Adrenal gland (tissue), 12 donors: ENCODE data around the gene SOAT2. TPM values are rescaled to one million over a fixed set of nuclear protein-coding genes. Genes with fewer than 3 reads are reported as not detected.

Experiments used
- DNase-seq, 7 donors: peaks; one replicate each; pipeline ENCODE4 v3.0.0-alpha.2; 2019 to 2020
- H3K27ac ChIP-seq, 5 donors: fragments of 200-600 bp; sonication (generic) in 4 of 5; 1 replicate in 3 of 5; 2 replicates in 2 of 5; pipeline versions ENCODE4 v1.5.1 to v1.8.0; 2016 to 2020; ENCODE audit warnings: mild to moderate bottlenecking in 1 of 5
- H3K27me3 ChIP-seq: fragments of 200-600 bp; 2 replicates; pipeline ENCODE4 v1.8.0; 2021
- H3K36me3 ChIP-seq, 2 donors: fragments of 200-600 bp; replicated peaks in 1 of 2; 1 replicate in 1 of 2; 2 replicates in 1 of 2; pipeline versions ENCODE4 v1.5.1 to v1.8.0; 2018 to 2022
- H3K4me1 ChIP-seq, 2 donors: fragments of 200-600 bp; replicated peaks in 1 of 2; 1 replicate in 1 of 2; 2 replicates in 1 of 2; pipeline versions ENCODE4 v1.5.1 to v1.8.0; 2018 to 2021
- H3K4me3 ChIP-seq, 4 donors: fragments of 200-600 bp; sonication (generic) in 3 of 4; one replicate each; pipeline ENCODE4 v1.5.1; 2016 to 2018
- H3K9me3 ChIP-seq, 3 donors: fragments of 200-600 bp; sonication (generic) in 1 of 3; replicated peaks in 1 of 3; 1 replicate in 2 of 3; 2 replicates in 1 of 3; pipeline versions ENCODE4 v1.5.1 to v1.8.0; 2016 to 2021
- POLR2A ChIP-seq, 2 donors: fragments of 450-650 bp; IDR thresholded peaks; one replicate each; pipeline ENCODE4 v1.6.1; 2017; ENCODE audit warnings: antibody characterized with exemption in 2 of 2, mild to moderate bottlenecking in 2 of 2, moderate library complexity in 1 of 2
- WGBS, 4 donors: extraction: QIAGEN DNeasy Blood & Tissue Kit in 2 of 4; methylation state at CpG; one replicate each; pipeline versions ENCODE4 v1.1.5 to v1.1.7; 2013 to 2017; 5-methylcytosine and 5-hydroxymethylcytosine counted together
- intact Hi-C, 2 donors: fragments of 100-400 bp; cut with DNase I; formaldehyde crosslinking; loops; one replicate each; pipeline versions ENCODE4 v1.14.1 to v1.15.0; 2022 to 2023
- polyA plus RNA-seq, 3 donors: library from polyadenylated mRNA; stranded (reverse); fragments of 200-250 nt in 2 of 3; fragments of 350-450 nt in 1 of 3; fragmentation: Illumina TruSeq in 1 of 3; extraction: RNeasy Lipid Tissue Mini Kit (QIAGEN cat#74804) in 1 of 3; gene quantifications; one replicate each; pipeline ENCODE4 v1.2.3, GENCODE V29; 2013 to 2014
- total RNA-seq, 9 donors: library from RNA; depleted of rRNA in 4 of 9; stranded (reverse); fragments of >200 nt in 4 of 9; fragments of 120-200 nt in 1 of 9; fragmentation: NEBNext Ultra II Directional in 1 of 9; extraction: Animal tissue kit (Norgen Biotek cat#: 25700) in 1 of 9; gene quantifications; one replicate each; pipeline versions ENCODE4 v1.1.0 to v1.2.4, GENCODE V29; 2013 to 2023
- TF ChIP-seq, protein P1 (sequence below), 6 experiments: fragments of 450-650 bp in 4 of 6; fragments of 200-600 bp in 2 of 6; sonication (generic) in 1 of 6; IDR thresholded peaks; 1 replicate in 5 of 6; 2 replicates in 1 of 6; pipeline versions ENCODE4 v1.5.1 to v1.8.0; 2016 to 2021; ENCODE audit warnings: antibody characterized with exemption in 6 of 6, mild to moderate bottlenecking in 2 of 6, moderate library complexity in 1 of 6
- donor health status: healthy with polysubstance abuse.
- donor health status: Bipolar disorder and iron deficiency.
- donor health status: DM: yes; HTN: yes; CAD: no.
- donor health status: DM: no; HTN: no; CAD: no.
- donor health status: DM: no; HTN: no; CAD: no.
- donor health status: DM: yes; HTN: yes; CAD: no.

SOAT2 gene
- total and polyA plus RNA-seq, 12 donors, result 0.34 to 0.79 (median 0.48) TPM; not detected in 9

DNA sequence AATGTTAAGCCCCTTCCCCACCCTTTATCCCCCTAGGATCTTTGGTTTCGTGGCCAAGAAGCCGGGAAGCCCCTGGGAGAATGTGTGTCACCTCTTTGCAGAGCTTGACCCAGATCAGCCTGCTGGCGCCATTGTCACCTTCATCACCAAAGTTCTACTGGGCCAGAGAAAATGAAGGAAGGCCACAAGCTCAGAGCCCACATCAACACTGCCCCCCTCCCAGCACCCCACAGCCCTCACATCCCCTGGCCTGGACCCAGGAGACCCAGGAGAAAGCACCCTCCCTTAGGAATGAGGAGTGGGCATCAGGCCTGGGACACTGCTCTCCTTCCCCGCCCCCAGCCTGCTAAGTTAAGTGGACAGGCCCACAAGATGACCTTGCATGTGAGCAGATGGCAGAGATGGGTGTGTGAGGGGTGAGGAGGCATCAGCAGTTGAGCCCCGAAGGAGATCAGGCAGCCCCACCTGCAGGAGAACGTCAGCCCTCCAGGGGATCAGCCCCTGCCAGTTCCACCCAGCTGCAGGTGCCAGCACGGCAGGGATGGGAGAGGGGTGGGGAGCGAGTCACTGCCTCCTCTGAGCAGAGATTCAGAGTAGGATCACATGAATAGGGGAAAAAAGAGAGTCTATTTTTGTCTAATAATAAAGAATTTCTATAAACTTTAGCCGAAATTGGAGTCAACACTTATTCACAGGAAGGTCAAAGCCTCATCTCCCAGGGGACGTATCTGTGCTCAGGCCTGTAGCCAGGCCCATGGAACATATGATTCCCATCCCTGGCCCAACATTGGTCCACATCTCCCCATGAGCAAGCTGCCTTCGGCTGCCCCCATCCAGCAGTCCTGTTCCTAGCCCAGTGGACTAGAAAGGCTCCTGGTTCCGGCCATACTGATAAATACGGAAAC is 39.3 kb upstream of the SOAT2 start:
- H3K4me1 ChIP-seq, result peaks cover 13 to 52% of the 10 kb centered on the region in 2 donors
- no peak overlapping the region for H3K4me3 ChIP-seq
- intact Hi-C loops, result loop anchor here in 1 of 2 donors (10.0 kb wide), 1 partner anchor 131 kb away; no protein-coding TSS in a partner anchor
- TF ChIP-seq, protein P1, sequence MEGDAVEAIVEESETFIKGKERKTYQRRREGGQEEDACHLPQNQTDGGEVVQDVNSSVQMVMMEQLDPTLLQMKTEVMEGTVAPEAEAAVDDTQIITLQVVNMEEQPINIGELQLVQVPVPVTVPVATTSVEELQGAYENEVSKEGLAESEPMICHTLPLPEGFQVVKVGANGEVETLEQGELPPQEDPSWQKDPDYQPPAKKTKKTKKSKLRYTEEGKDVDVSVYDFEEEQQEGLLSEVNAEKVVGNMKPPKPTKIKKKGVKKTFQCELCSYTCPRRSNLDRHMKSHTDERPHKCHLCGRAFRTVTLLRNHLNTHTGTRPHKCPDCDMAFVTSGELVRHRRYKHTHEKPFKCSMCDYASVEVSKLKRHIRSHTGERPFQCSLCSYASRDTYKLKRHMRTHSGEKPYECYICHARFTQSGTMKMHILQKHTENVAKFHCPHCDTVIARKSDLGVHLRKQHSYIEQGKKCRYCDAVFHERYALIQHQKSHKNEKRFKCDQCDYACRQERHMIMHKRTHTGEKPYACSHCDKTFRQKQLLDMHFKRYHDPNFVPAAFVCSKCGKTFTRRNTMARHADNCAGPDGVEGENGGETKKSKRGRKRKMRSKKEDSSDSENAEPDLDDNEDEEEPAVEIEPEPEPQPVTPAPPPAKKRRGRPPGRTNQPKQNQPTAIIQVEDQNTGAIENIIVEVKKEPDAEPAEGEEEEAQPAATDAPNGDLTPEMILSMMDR (IDR thresholded peaks at IDR 0.05), result peak in 1 of 6 experiments; percentile 8
- TF ChIP-seq POLR2A (IDR thresholded peaks at IDR 0.05), result no peak
- peaks cover 0 to 64% of the 10 kb centered on the region in 2 donors for H3K36me3 ChIP-seq
- DNase-seq, result peak in 6 of 7 donors; percentile 41 to 75 (median 64)
- WGBS, 4 donors, result 47 to 53% (median 52%) methylated on average over 12 to 13 of the region's 13 CpGs
- no peaks in the 10 kb centered on the region for H3K9me3 ChIP-seq
- peak overlapping the region in 3 of 5 donors; percentile 37 to 88 (median 73) for H3K27ac ChIP-seq
- H3K27me3 ChIP-seq, result no peaks in the 10 kb centered on the region

DNA sequence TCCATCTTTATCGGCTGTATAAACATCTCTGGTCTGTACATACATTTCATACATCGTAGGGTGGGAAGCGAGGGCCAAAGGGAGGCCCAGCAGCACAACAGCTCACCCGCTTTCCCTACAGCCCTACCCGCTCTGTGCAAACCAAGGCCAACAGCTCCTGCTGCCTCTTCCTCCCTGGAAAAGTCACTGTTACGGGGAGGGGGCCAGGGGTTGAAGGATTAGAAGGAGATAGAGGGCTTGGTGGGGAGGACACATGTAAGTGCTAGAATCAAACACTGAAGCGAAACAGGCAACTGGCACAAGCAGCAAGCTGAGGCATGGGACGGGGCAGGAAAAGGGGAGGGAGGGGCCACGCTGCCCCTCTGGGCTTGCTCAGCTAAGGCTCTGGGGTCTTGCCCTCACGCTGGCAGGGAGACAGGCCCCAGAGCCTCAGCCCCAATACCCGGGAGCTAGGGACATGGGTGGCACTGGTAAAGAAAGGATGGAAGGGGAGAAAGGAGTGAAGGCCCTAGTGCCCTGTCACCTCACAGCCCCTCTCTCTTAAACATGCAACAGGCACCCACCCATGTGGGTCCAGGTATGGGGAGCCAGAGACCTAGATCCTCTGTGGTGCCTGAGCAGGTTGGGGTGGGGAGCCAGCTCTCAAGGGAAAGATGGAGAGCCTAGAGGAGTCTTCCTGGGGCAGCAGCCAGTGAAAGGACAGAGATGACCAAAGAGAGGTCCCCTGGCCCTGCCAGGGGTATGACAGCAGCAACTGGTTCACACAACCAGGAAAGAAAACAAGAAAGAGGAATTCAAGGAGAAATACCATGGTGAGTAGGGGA is 38.5 kb upstream of the SOAT2 start:
- Histone ChIP-seq H3K9me3 (no peaks in the 10 kb centered on the region), H3K4me3 (no peak overlapping the region), H3K36me3 (peaks cover 0 to 55% of the 10 kb centered on the region in 2 donors), H3K27ac (peak overlapping the region in 3 of 5 donors; percentile 37 to 88 (median 73)), H3K27me3 (no peaks in the 10 kb centered on the region), H3K4me1 (peaks cover 13 to 57% of the 10 kb centered on the region in 2 donors)
- intact Hi-C loops, result loop anchor here (5.0 to 10.0 kb wide), 2 partner anchors 130 to 132 kb away; no protein-coding TSS in a partner anchor
- TF ChIP-seq POLR2A (IDR thresholded peaks at IDR 0.05), result no peak
- TF ChIP-seq, protein P1 (IDR thresholded peaks at IDR 0.05), result no peak
- 65 to 74% (median 71%) methylated on average over 11 of the region's 11 CpGs for WGBS, 4 donors
- peak in 5 of 7 donors; percentile 7 to 61 (median 37) for DNase-seq

DNA sequence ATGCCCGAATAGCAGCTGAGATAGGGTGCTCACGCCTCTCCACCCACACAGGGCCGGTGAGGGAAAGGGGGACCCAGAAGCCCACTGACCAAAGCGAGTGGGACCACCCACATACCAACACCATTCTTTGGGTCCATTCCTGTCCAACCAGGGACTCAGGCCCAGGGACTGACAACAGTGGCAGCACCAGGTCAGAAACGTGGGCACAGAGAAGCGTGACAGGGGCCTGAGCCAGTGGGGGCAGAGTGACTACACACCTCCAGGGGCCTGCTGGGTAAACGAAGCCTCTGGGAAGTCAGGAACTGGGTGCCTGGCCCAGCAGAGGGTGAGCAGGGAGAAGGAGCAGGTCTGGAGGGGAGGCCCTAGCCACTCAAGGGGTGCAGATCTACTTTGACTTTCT is 37.8 kb upstream of the SOAT2 start:
- Histone ChIP-seq H3K27me3 (no peaks in the 10 kb centered on the region), H3K4me3 (no peak overlapping the region), H3K4me1 (peaks cover 13 to 59% of the 10 kb centered on the region in 2 donors), H3K27ac (peak overlapping the region in 2 of 5 donors; percentile 73 to 88), H3K9me3 (no peaks in the 10 kb centered on the region), H3K36me3 (peaks cover 0 to 49% of the 10 kb centered on the region in 2 donors)
- 57 to 74% (median 67%) methylated on average over 5 to 7 of the region's 7 CpGs for WGBS, 4 donors
- intact Hi-C loops, result loop anchor here (5.0 to 10.0 kb wide), 2 partner anchors 129 to 132 kb away; no protein-coding TSS in a partner anchor
- DNase-seq, result peak in 5 of 7 donors; percentile 10 to 61 (median 32)
- no peak for TF ChIP-seq POLR2A (IDR thresholded peaks at IDR 0.05)
- TF ChIP-seq, protein P1 (IDR thresholded peaks at IDR 0.05), result no peak
